NCI-H2029 treated with DMSO at 0.1 percent for 48 hours (cell line): ENCODE measurements around the gene SYT2.
"Not testable (repeated sequence)": the region's sequence is repeated elsewhere in the genome, so short reads cannot be mapped to it uniquely, and the experiment has no call there.

Source experiments
- DNase-seq: peaks from one replicate; lab custom pipeline; 2025; lab: John Stamatoyannopoulos, UW

SYT2 gene

DNA sequence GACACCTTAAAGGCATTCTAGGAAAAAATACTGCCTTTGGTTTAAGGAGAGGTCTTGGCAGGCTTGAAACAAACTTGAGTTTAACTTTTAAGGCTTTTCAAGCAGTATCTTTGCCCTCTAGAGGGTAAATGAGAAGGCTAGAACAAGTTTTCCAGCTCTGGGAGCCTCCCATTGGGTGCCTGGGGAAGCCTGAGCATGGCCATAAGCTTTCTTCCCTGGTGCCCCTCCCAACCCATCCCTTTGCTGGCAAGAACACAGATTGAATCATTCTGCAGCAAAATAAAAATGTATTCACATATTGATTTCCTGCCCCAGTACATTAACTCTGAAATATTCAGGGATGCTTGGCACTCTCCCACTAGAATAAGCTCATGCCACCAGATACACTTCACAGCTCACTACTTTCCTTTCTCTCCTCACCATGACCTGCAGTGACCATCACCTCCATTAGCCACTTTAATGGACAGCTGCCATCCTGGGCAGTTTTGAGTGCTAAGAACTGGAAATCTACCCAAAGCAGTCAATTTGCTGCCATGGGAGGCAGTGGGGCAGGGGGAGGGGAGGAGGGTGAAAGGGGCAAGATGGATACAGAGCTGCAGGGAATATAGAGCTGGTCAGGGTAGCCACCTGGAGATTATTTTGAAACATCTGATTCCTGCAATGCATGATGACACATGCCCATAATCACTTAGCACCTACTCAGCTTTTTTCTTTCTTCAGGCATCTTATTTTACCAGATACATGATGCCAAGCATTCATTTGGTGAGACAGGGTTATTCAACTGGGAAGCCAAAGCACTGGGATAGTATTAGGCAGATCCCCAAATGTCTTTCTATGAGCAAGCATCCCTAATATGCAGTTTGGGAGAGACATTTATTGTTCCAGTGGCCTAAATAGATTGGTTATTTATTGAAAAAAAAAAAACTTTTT, 140.6 kb downstream of the SYT2 start:
- no peak for DNase-seq

- DNase-seq = no peak
Observed at GRCh38 chr1:202568826-202569225, 141.4 kb downstream of the SYT2 start.

- no peak for DNase-seq
Observed at GRCh38 chr1:202568410-202568809, 141.8 kb downstream of the SYT2 start.

- no peak for DNase-seq
Observed at GRCh38 chr1:202567738-202568137, 142.5 kb downstream of the SYT2 start.

GRCh38 chr1:202565890-202566602, 144.2 kb downstream of the SYT2 start:
- DNase-seq = no peak

DNA sequence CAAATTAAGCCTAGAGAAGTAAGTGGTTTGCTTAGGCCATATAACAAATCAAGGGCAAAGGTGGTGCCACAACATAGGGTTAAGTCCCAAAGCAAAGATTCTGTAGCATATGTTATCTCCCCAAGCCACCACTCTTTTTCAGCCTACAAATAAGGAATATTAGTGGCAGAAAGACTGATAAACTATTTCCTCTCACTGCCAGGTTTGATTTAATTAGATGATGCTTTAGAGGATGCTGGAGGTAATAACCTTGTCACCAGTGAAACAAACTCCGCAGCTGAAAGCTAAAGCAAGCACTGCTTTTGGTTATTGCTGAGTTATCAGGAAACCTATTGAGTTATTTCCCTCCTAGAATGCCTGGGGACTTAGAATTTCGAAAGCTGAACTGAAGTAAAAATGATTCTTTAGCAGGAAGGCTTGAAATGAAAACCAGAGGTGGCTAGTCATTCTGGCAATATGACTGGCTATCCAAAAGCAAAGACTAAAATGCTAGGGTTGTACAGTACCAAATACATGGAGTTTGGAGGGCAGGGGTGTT, 145.2 kb downstream of the SYT2 start:
- no peak for DNase-seq

DNA sequence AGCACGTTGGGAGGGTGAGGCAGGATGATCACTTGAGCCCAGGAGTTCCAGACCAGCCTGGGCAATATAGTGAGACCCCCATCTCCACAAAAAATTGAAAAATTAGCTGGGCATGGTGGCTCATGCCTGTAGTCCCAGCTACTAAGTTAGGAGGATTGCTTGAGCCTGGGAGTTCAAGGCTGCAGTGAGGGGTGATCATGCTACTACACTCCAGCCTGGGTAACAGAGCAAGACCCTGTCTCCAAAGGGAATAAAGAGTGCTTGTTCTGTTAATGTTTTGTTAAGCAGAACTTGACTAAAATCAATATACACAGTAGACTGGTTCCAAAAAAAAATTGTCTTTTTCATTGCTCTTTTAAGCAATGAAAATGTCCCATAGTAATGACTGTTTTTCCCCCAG, 146.4 kb downstream of the SYT2 start:
- no peak for DNase-seq

GRCh38 chr1:202562444-202563060, 147.7 kb downstream of the SYT2 start:
- DNase-seq = no peak

DNA sequence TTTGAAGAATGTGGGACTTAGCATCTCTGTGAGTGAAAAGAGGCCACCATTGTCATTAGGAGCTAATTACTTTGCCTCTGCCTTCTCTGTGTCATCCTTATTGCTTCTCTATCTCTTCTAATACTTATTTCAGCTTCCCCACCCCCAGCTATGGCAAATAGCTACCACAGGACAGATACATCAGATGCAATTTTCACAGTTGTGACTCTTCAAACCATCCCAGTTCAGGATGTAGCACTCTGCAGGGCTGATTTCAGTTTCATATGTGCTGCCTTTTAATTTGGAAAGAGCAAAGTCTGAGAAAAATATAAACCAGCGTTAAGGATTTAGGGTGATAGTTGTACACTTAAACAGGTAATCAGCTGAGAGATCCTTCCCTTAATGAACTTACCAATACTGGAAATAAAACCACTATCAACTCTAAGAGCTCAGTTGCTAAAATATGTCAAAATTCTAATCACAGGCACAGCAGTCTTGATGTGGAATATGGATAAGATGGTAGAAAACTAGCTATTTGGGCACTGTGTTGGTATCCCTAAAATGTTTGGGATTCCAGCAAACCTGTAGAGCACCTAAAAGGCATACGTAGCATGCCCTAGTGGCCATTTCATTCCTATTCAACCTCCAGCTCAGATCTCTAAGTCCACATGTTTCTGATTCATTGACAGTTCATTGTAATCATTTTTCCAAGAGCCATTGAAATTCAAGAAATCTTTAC, 148.4 kb downstream of the SYT2 start:
- DNase-seq = no peak

DNA sequence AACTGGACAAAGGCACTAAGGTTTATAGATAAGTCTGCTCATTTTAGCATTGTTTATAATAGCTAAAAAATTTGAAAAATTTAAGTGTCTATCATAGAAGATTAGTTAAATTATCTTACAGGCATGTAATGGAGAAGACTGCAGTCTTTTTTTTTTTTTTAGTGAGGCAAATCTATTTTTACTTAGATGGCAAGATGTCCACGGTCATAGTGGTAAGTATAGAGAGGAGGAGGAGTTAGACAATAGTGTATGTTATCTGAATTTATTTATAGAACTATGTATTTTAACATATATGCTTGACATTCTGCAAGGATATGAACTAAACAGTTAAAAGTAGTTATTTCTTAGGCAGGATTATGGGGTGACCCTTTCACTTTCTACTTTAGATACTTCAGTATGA, 149.0 kb downstream of the SYT2 start:
- DNase-seq = no peak

- DNase-seq = not testable (repeated sequence)
Observed at GRCh38 chr1:202557662-202558061, 152.6 kb downstream of the SYT2 start.

GRCh38 chr1:202556037-202556436, 154.2 kb downstream of the SYT2 start:
- not testable (repeated sequence) for DNase-seq

GRCh38 chr1:202554619-202555018, 155.6 kb downstream of the SYT2 start:
- not testable (repeated sequence) for DNase-seq

DNA sequence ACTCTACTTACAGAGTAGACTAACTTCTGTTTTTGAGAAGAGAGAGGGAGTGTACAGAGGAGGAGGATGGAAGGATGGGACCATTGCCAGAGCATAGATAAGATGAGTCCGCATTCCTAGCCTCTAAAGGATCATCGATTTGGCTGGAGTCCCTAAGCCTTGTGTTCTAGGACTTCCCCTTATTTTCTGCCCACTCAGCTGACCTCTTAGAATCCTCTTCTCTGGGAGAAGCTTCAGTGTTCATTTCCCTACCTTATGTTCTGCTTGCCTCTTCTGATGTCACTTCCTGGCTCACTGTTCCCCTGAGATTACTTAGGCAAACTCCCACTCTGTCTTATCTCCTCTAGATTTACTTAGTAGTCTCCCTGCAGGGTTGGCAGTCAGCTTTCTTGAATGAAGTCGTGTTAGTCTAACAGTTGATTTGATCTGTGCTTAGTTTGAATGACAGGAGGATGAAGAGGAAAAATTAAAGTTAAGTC, 156.7 kb downstream of the SYT2 start:
- no peak for DNase-seq

DNA sequence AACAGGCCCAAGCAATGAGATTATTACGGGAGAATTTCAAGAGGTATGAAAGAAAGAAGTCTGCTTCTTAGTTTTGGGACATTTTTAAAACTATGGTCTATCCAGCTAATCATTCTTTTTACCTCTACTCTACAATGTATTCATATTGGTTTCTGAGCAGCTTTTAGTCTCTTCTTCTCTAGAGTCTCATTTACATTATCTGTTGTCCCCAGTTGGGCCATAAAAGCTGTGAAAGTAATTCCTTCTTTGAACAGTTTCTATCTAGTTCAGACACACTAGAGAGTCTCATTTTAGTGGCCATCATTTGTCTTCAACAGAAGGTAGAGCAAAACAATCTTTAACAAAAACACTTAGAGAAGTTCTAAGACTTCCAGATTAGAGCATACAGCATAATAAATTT, 157.2 kb downstream of the SYT2 start:
- not testable (repeated sequence) for DNase-seq

DNA sequence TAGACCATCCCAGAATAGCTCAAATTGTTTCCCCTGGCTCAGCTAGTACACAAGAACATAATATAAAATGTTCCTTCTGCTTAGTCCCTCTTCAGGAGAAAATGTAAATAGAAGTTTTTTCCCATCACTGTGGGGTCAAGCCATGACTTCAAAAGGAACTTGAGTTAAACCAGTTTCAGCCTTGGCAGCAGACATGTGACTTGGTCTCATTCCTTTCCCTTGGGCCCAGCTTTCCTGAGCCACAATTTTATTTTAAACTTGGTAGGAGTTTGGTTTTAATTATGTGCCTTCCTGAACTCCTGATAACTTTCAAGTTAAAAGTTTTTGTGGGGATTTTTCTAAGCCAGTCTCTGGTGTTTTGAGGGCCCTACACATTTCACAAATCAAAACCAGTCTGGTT, 157.6 kb downstream of the SYT2 start:
- DNase-seq = not testable (repeated sequence)

GRCh38 chr1:202551683-202552082, 158.6 kb downstream of the SYT2 start:
- DNase-seq = no peak

GRCh38 chr1:202550088-202550487, 160.2 kb downstream of the SYT2 start:
- DNase-seq = not testable (repeated sequence)

DNA sequence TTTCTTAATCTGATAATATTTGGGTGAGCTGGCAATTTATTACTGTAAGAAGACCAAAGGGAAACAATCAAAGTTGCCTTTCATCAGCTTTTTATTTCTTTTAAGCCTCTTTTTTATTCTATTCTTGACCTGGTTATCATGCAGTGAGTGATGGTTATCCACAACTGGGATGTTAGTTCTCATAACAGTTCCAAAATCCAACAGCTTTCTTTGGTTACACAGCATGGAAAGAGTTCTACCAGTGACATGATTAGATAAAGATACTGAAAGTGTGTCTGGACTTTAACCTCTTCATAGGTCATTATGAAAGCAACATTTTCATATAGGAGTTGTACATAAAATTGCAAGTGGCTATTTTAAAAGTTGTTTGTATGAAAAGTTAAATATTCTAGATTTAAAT, 163.0 kb downstream of the SYT2 start:
- DNase-seq = no peak

DNA sequence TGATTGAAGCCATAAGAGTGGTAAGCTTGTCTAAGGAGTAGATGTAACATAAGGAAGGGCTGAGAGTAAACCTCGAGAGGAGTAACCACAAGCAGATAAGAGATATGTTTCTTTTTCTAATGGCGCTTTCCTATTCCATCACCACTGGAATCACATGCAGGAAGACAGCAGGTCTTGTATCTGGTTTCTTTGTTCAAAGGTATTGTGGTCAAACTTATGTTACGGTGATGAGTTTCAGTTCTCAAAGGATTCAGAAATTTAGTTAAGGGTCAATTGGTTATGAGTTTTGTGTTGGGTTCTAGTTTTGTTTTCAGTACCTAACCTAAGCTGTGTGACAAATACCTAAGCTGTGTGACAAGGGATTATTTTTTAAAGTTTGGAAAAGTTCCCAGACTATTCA, 163.5 kb downstream of the SYT2 start:
- not testable (repeated sequence) for DNase-seq

- DNase-seq = not testable (repeated sequence)
Observed at GRCh38 chr1:202546377-202546776, 163.9 kb downstream of the SYT2 start.
